NK-92 treated with Interleukin-12 subunit alpha and Interleukin-12 subunit beta, amount 100 ng/mL, for 24 hours (cell line): ENCODE results near the gene NKX1-2.

Source experiments
- DNase-seq: peaks from one replicate; lab custom pipeline; 2025; lab: John Stamatoyannopoulos, UW

NKX1-2 gene

DNA sequence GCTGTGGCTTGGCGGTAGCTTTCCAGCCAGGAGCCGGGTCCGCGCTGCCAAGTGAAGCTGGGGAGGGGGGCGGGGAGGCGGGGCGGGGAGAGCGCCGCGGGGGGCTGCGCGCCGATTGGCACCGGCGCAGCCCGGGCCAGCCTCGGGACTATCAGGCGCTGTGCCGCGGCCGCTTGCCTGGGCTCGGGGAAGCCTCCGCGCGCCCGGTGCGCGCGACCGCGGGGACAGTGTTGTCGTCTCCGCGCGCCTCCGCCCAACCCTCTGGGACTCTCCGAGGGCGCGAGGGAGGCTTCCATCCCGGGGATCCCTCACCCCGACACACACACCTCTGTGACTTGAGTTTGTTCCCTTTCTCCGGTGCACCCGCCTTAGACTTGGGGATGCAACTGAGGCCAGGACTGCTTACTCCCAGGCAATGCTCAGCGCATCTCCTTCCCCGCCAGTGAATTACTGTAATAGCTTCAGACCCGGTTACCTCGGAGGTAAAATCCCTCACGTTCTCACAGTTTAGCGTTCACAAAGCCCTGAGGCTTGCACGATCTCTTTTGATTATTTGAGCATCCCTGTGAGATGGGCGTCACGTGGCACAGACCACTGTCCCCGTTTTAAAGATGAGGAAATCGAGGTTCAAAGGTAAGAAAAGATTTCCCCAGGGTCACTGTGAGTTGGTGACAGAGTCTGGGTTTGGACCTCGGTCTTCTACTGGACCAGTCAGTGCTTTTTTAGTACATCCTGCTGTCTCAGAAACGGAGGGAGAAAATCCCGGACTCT, at the start of gene NKX1-2:
NKX1-2 (minus strand) TSS at position 24 of the 771 bp plus-strand sequence. CDS start 92 bp downstream, outside the sequence.
- DNase-seq, result no peak

DNA sequence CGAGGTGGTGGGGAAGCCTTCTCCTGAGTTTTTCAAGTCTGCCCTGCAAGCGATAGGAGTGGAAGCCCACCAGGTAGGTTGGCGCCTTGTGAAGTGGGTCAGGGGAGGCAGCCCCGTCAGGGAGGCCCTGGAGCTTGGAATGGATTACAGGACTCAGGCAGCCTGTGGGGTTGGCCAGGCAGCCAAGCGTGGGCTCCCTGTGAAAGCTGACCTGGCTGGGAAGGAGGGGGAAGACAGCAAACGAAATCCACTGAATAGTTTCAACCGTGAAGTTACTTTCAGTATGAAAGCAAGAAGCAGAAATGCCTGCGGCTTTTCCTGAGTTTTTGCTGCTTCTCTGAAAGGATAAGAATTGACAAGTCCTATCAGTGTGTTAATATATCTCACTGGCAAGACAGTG, 48.2 kb upstream of the NKX1-2 start:
- DNase-seq, result no peak

DNA sequence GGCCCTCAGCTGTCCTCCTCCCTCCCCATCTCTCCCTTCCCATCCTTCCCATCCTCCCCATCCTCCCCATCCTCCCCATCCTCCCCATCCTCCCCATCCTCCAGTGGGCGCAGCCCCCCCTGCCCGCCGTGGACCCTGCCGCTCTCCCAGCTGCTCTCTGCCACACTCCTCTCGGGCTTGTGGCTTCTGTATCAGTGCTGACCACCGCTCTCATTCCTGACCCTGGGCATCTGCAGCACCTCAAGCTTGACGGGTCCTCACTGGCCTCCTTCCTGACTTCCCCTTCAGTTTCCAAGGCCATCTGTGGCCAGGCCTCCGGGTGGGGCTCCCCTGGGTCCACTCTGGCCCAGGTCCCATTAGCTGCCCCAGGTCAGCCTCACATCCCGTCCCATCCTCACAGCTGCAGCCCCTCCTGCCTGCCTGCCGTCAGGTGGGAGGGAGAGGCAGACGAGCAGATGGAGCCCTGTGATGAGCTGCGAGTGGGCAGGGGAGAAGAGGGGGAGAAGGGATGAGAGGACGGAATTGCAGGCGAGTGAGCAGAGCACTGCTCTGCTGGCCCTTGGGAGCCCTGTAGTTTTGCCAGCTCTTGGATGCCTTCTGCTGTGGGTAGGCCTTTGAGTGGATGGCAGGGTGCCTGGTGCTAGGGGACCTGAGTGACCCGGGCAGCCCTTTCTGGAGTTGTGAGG, 47.5 kb upstream of the NKX1-2 start:
- no peak for DNase-seq

DNA sequence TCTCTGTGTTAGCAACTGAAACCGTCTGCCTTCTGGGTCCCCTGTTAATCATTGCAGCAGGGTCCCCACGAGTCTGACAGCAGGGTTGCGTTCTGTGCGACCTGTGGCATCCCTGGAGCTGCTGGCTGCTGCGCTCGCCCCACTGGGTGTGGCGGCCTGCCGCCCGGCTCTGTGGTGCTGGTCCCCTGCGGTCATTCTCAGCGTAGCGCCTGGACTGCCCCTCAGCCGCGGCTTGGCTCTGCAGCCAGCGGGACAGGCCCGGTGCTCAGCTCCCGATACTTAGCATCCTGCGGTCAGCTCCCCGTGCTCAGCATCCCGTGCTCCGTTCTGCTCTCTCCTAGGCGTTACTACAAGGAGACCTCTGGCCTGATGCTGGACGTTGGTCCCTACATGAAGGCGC, 46.8 kb upstream of the NKX1-2 start:
- no peak for DNase-seq

DNA sequence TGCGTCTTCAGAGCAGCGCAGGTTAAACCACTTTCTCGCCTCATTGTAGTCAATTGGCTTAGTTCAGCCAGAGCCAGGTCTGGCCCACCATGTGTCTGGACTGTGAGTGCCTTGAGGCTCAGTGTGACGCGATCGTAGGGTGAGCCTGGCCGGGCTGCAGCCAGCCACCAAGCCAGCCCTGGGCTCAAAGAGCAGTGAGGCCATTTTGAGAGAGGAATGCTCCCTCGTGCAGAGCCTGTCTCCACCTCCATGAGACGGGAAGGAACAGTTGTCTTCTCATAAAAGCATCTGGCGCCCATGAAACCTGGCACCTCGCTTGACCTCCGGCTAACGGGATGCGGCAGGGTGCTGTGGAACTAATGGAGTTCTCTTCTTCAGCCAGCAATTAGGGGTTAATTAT, 46.3 kb upstream of the NKX1-2 start:
- no peak for DNase-seq

DNA sequence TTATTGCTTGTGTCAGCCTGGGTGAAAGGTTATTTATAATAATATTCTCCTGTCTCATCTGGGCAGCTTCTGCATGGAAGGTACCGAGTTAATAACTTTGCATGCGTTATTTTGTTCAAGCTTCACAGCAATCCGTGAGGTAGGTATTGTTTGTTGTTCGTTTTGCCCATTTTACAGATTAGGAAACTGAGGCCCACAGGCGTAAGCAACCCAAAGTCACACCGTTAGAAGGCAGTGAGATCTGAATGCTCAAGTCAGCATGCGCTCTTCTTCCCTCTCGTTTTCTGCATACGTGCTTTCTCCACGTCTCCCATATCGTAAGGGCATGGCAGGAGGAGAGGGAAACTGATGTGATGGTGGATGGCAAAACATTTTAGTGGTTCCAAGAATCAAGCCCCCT, 45.9 kb upstream of the NKX1-2 start:
- no peak for DNase-seq

DNA sequence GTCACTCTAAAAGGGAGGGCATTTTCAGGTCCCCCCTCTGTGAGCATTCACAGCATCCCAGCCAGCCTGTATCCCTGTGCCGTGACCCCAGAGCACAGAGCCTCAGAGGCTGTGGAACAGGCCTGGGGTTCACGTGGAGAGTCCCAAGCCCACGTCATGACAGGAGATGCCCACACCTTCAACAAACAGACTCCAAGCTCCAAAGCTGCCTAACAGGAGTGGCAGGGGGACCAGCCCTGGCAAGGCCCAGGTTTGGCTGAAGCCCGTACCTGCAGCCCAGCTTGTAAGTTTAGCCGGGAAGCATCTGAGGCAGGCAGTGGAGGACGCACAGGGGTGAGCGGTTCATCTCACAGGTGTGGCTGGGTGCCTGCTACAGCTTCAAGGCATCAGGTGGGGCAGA, 45.3 kb upstream of the NKX1-2 start:
- no peak for DNase-seq

DNA sequence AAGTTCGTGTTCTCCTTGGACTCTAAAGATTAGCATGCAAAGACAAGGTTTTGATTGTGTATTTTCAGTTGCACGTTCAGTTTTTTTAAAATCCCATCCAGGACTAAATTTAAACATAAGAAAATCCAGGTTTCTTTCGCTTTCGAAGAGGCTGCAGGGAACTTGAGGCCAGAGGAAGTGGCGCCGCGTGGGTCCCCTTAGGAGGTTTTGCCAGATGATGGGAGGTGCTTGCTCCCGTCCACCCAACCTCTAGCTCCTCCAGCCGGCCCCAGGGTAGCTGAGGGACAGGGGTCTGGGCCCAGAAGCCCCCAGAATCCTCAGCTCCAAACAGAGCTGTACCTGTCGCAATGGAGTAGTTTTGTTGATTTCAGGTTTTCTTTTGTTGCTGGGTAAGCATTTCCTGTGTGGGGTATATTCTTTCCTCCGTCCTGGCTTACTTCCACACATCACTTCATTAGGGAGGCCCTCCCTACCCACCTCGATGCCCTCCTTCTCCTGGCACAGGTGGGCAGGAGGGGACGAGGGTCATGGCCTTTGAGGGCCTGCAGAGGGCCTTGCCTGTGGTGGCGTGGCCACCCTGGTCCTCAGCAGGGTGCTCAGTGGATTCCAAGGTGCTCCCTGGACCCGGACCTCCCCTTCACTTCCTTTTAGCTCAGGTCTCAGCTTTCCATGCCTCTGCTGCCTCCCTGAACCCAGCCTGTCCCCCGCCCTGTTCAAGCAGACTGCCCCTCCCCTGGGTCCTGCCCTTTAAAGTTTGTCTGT, 44.4 kb upstream of the NKX1-2 start:
- no peak for DNase-seq

DNA sequence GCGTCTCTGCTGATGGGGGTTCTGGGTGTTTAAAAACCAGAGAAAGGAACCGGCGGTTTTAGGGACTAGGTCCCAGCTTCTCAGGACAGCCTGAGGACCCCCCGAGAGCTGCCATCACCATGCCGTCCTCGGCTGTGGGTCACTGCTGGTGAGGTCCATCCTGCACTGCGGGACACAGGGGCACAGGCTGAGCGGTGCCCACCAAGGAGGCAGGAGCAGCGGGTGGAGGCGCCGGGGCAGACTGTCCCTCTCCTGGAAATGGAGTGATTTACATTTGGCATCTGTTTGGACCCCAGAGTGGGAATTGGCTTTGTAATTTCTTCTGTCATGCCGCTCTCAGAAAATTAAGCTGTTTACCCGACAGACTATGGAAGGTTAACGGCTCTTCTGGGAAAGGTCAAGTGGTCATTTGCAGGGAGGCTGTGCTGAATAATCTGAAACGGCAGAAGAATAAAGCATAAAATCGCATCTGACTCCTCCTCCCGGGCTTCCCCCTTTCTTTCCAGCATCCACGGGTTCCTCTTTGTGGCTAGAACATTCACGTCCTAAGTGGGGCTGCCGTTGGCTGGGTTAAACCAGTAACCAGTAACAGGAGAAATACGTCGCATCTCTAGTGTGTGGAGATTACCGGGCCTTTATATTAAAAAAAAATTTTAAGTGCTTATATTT, 43.5 kb upstream of the NKX1-2 start:
- DNase-seq, result no peak

DNA sequence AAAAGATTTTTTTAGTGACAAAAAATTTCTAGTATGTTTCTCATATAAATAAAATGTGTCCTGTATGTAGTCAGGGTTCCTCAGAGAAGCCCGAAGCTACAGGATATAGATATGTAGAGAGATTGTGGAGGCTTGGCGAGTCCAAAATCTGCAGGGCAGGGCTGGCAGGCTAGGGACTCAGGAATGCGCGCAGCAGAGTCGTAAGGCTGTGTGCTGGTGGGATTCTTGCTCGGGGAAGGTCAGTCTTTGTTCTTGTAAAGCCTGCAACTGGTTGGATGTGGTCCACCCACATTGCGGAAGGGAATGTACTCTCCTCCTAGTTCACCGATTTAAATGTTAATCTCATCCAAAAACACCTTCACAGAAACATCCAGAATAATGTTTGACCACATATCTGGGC, 42.4 kb upstream of the NKX1-2 start:
- DNase-seq, result no peak

DNA sequence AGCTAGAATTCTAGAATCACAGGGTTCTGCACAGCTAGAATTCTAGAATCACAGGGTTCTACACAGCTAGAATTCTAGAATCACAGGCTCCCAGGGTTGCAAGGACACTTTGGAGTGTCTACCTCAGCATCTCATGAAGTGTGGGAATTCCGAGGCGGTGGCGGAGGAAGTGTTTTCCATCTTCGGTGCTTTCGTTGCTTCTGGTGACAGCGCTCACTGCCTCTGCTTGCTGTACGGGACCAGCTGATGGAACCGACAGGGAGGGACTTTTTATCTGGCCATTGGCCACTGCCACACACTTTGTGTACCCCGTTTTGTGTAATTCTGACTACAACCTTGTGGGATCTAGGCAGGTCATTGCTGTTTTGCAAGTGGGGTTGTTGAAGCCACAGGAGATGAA, 41.3 kb upstream of the NKX1-2 start:
- DNase-seq, result no peak

DNA sequence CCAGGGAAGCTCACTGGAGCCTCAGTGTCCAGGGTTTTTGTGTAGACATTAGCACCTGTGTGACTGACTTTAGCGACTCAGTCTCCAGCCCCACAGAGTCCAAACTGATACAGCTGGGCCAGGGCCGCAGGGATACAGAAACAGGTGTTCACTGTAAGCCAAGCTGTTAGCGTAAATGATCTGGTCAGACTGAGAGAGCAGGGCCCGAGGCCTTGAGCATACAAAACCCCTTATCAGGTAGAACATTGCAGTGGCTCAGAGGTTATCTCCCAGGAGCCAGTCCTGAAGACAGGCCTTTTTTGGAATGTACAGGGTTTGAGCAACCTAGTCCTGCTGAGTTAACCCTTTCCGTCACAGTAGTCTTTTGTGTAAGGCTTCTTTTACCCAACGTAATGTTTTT, 36.8 kb upstream of the NKX1-2 start:
- no peak for DNase-seq

DNA sequence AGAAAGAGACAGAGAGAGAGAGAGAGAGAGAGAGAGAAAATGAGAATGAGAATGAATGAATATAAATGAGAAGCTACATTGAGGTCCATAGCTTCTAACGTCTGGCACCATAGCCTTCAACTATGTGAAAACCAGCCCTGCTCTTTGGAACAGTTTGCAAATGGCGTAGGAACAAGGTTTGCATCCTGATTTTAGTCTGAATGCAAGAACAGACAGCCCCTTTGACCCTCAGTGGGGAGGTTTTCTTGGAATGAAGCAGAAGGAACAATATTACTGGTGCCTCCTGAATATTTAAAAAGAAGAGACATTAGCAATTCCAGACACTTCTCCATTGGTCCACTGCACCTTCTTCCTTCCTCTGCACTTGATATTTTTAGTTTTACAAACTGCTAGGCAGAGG, 34.8 kb upstream of the NKX1-2 start:
- DNase-seq, result no peak

DNA sequence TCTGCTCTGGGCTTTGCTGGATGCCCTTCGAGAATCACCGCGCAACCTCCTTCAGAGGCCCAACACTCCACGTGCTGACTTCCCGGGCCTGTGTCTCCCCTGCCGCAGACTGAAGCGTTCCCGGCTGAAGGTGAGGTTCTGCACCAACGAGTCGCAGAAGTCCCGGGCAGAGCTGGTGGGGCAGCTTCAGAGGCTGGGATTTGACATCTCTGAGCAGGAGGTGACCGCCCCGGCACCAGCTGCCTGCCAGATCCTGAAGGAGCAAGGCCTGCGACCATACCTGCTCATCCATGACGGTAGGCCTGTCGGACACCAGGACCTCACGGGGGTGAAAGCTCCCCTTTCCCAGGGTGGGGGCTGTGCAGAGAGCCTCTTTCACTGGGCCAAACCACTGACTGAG, 34.2 kb upstream of the NKX1-2 start:
- no peak for DNase-seq

DNA sequence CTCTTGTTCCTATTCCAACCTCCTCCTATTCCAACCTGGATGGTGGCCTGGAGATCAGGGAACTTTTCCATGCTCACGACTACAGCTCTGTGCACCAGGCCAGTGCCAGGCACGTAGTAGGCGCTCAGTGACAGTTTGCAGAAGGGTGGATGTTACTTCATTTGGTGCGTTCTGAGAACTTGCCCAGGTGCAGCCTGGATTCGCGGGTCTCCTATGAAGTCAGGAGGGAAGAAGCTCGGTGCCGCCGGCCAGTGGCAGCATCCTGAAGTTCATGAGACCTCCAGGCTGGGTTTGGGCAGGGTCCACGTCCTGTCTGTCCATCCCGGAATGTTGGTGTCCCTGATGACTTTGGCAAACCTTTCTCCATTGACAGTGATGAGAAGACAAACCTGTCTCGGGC, 33.0 kb upstream of the NKX1-2 start:
- no peak for DNase-seq

DNA sequence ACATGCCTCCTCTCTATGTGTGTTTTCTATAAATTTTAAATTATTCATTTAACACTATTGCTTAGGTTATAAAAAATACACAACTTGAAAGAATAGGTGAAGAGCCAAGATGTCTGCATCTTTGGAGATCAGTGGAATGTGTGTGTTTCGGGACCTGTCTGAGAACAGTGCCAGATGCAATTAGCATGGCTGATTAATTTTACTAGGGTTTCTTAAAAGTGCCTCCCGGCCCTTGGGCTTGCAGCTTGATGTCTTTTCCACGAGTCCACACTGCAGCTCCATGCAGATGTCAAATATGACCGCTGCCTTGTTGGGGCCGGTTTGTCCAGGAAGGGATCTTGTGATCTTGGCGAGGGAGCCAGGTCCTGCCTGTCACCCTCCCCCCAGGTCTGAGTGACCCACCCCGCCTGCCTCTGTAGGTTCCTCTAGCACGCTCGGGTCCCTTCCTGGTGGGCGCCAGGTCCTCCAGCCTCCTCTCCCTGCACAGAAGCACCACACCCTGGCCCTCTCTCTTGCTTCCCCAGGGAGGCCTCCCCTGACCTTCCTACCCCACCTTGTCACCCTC, 32.5 kb upstream of the NKX1-2 start:
- no peak for DNase-seq

DNA sequence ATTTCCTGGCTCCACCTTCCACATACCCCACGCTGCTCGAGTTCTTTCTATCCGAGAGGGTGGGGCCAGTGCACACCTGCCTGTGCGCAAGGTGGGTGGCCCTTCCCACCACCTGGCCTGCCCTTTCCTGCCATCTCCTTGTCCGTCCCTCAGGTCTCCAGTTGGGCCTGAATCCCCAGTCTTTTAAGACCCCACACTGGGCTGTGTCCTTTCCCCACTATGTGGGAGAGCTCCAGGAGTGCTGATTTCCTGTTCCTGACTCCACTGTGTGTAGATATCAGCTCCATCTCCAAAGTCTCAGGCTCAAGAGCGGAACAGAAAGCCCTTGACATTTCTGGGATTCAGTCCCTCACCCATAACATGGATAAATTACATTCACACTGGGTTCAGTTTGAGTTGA, 31.9 kb upstream of the NKX1-2 start:
- DNase-seq, result no peak

DNA sequence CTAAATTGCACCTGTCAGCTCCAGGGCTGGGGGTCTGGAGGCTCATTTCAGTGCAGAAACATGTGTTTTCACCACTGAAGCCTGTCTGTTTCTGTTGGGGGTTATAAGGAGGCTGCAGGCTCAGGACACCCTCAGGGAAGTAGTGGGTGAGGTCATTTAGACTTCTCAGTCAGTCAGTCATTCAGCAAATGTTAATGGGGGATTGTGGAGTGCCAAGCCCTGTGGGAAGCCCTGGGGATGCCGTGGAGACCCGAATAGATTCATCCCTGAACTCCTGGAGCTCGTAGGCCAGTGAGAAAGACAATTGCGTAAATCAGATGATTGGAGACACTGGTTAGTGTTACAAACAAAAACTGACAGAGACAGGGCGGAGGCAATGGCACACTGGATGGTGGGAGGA, 31.0 kb upstream of the NKX1-2 start:
- no peak for DNase-seq

DNA sequence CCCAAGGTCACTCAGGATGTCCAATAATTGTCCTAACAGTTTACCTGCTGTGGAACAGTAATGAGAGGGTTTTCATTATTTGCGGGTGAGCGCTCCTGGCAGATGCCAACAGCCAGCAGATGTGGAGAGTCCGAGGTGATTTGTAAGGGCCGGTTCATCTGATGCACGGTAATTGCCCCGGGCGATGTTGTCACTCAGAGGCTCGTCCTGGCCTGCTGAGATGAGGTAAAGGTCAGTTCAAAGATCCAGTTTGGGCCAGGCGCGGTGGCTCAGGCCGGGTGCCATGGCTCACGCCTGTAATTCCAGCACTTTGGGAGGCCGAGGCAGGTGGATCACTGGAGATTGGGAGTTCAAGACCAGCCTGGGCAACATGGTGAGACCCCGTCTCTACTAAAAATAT, 28.7 kb upstream of the NKX1-2 start:
- DNase-seq, result no peak

DNA sequence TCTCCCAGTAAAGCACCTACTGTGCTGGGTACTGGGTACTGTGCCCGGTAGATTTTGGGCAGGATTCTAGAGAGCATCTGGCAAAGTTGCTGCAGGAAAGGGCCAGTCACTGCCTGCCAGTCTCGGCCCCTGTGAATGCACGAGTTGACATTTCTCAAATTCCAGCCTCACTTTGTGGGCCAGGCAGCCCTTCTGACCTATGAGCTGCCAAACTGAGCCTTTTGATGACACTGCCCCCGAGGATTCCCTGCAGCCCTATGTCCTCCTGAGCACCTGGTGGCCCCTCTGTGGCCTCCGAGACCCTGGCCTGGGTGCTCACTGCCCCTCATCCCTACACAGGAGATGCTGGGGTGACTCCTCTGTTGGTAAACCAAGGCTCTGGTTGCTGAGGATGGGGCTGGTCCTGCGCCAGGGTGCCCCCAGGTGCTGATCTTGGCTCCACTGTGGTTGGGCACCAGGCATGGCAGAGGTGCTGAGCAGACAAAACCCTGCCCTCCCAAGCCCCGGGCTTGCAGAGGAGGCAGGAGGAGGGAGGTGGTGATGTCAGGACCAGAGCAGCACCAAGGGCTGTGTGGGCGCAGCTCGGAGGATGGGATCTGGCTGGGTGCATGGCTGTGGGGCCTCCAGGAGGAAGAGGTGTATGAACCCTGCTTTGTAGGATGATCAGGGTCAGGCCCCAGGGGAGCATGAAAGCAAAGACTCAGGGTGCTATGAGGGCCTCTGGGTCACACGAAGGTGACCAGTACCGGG, 28.0 kb upstream of the NKX1-2 start:
- no peak for DNase-seq

DNA sequence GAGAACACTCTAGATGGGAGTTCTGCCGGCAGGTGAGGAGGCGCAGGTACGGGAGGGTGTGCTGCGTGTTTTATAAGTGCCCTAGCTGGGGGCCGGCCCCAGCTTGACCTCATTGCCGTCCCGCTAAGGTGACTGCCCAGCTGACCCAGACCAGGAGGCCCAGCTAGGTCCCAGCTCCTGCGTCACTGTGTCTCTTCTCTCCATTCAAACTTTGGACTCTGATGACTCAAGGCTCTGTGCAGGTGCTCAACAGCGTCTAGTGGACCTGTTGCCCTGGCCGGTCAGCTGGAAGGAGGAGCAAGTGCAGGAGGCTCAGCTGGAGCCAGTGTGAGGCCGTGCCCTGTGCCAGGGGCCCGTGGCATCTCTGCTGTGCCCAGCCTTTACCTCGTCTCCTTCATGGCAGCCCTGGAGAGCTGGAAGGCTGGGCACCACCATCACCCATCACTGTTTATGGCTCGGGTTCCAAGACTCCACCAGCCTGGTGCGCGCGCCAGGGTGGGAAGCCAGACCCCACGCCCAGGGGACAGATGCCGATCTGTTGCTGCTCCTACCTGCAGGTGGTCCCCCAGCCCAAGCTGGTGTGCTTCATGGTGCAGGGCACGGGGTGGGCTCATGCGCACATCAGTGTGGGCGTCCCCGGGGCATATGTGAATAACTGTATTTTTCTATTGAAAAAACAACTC, 26.3 kb upstream of the NKX1-2 start:
- DNase-seq, result no peak
